ENCODE measurements around the gene BBLN.

Gene BBLN

GRCh38 chr9:128188209-128188608 lies 28.1 kb downstream of the BBLN start:
- no peak for DNase-seq (ENCODE audit: low read depth in 4 of 4, low spot score in 1 of 4)

GRCh38 chr9:128190013-128190412 lies 29.9 kb downstream of the BBLN start:
- no peak for DNase-seq (ENCODE audit: low read depth in 4 of 4, low spot score in 1 of 4)

GRCh38 chr9:128190516-128191405 lies 30.7 kb downstream of the BBLN start:
- DNase-seq (ENCODE audit: low read depth in 4 of 4, low spot score in 1 of 4), result no peak

GRCh38 chr9:128191406-128192046 lies 31.5 kb downstream of the BBLN start, which contains the start of gene CIZ1:
CIZ1 (minus strand) TSS chr9:128191572; CDS start chr9:128190857, 715 bp downstream.
- peak; percentile 35 to 66 (median 55) for DNase-seq (ENCODE audit: low read depth in 4 of 4, low spot score in 1 of 4)

- DNase-seq (ENCODE audit: low read depth in 4 of 4, low spot score in 1 of 4), result peak in 2 of 4 experiments; percentile 19 to 41
These were observed 32.7 kb downstream of the BBLN start for GRCh38 chr9:128192601-128193371.

- DNase-seq (ENCODE audit: low read depth in 4 of 4, low spot score in 1 of 4), result no peak
These were observed 33.5 kb downstream of the BBLN start for GRCh38 chr9:128193469-128194096.

GRCh38 chr9:128201441-128202369 lies 41.6 kb downstream of the BBLN start:
- DNase-seq (ENCODE audit: low read depth in 4 of 4, low spot score in 1 of 4), result no peak

- no peak for DNase-seq (ENCODE audit: low read depth in 4 of 4, low spot score in 1 of 4)
These were observed 42.6 kb downstream of the BBLN start for GRCh38 chr9:128202648-128203023.

- peak in 3 of 4 experiments; percentile 48 to 55 (median 53) for DNase-seq (ENCODE audit: low read depth in 4 of 4, low spot score in 1 of 4)
These were observed 43.1 kb downstream of the BBLN start, which contains the start of gene DNM1 for GRCh38 chr9:128203024-128203706. DNM1 (plus strand) TSS chr9:128203379; CDS start chr9:128203471, 92 bp downstream.

GRCh38 chr9:128203707-128204551 lies 43.9 kb downstream of the BBLN start:
- DNase-seq (ENCODE audit: low read depth in 4 of 4, low spot score in 1 of 4), result no peak

GRCh38 chr9:128204858-128205257 lies 44.8 kb downstream of the BBLN start:
- no peak for DNase-seq (ENCODE audit: low read depth in 4 of 4, low spot score in 1 of 4)

- no peak for DNase-seq (ENCODE audit: low read depth in 4 of 4, low spot score in 1 of 4)
These were observed 45.4 kb downstream of the BBLN start for GRCh38 chr9:128205296-128205944.

- no peak for DNase-seq (ENCODE audit: low read depth in 4 of 4, low spot score in 1 of 4)
These were observed 46.4 kb downstream of the BBLN start for GRCh38 chr9:128206484-128206883.

- no peak for DNase-seq (ENCODE audit: low read depth in 4 of 4, low spot score in 1 of 4)
These were observed 47.1 kb downstream of the BBLN start for GRCh38 chr9:128206916-128207910.

GRCh38 chr9:128208386-128208785 lies 48.3 kb downstream of the BBLN start:
- DNase-seq (ENCODE audit: low read depth in 4 of 4, low spot score in 1 of 4), result no peak

- DNase-seq (ENCODE audit: low read depth in 4 of 4, low spot score in 1 of 4), result no peak
These were observed 49.0 kb downstream of the BBLN start for GRCh38 chr9:128208946-128209669.
